HG02798 (cell line): Measurements from ENCODE around the gene MYL12B.
"Not testable (repeated sequence)": the region's sequence is repeated elsewhere in the genome, so short reads cannot be mapped to it uniquely, and the experiment has no call there.

Experiments
- ATAC-seq: cut with Tn5 transposase; IDR thresholded peaks from one replicate; pipeline ENCODE4 v1.9.1; 2021; ENCODE audit warnings: mild to moderate bottlenecking; ENCODE audit not compliant: unreplicated experiment, poor library complexity

MYL12B gene

DNA sequence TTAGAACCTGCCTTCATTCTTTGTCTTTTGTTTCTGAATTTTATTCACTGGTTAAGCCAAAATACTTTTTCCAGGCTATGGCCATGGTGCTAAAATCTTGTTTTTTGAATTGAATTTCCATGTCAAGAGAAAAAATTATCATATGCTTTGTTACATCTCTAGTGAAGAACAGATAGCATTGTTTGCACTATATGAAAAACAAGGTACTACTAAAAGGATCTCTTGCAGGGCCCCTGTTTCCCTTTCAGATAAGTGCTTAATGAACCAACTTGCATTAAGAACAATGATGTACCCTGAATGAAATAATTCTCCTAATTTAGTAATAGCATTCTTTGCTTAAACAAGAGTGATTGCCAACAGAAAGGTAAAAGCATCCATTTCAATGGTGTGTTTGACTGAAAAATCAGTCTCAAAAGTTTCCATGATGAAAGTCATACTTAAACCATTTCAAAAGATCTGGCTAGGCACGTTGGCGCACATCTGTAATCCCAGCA lies 4.3 kb upstream of the MYL12B start:
- ATAC-seq, result no peak

DNA sequence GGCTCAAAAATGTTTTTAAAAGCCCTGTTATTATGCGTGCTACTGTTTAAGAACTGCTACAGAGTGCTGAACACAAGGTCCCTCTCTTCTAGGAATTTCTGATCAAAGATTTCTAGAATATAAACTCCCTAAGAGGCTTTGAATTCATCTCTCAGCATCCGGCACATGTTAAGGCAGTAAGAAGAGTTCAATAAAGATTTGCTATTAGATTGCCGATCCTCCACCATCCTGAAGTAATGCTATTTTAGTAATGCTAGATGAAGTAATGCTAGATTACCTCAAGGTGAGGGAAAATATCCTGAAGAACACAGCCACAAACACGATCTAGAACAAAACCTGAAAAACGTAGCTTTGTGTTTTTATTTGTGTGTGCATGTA lies 949 bp upstream of the MYL12B start:
- no peak for ATAC-seq

DNA sequence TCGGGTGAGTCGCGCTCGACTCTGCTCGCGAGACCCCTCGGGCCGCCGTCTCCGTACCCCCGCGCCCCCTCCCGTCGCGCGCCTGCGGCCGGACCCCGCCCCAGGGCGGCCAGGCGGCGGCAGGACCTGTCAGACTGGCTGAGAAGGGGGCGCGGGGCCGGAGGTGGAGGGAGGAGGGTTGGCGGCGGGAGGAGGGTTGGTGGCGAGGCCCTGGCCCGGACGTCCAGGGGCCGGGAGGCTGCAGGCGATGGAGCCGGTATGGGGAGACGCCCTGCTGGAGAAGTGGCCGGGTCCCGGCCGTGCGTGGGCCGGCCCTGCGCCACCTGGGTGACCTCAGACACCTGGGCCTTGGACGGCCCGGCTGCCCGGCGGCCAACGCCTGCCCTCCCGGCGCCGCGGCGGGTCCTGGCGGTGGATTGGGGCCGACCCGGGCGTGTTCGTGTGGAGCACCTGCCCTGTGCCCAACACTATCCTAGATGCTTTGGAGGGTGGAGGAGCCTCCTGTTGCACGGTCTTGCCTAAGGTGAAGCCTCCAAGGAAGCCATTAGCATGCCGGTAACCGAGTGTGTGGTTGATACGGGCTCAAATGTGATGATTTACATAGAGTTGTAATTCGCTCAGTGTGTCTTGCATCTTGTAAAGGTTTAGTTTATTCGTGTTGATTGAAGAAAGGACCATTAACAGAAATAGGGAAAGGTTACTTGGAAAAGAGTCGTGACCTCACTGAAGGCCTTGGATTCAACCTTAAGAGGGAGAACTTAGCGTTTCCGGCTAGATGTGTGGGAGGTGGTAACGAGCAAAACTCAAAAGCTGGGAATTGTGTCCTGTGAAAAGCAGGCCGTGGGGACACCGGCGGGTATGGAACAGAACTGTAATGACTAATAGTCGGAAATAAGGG lies 550 bp downstream of the MYL12B start:
- peak; percentile 42 for ATAC-seq

DNA sequence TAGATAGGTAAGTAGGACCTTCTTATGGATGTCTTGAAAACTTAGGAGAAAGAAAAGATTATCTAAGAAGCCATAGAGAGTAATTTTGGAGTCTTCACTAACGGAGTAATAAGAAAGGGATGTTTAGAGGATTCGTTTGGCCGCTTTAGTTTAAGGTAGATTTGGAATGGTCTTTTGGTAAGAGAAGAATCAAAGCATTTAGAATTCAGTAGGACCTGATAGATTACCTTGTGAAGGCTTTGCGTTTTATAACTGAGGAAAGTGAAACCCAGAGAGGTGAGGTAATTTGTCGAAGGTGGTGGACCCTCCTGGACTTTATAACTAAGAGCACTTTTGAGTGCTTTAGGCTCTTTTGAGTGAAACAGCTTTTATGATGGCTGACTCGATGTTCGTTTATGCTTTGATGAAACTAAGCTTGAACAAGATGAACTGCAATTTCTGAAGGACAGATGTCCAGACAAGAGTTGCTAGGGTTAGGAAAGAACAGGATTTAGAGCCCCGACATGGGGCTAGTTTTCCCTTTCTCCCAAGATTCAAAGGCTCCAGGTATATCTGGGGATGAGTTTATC lies 1.3 kb downstream of the MYL12B start:
- ATAC-seq, result no peak

DNA sequence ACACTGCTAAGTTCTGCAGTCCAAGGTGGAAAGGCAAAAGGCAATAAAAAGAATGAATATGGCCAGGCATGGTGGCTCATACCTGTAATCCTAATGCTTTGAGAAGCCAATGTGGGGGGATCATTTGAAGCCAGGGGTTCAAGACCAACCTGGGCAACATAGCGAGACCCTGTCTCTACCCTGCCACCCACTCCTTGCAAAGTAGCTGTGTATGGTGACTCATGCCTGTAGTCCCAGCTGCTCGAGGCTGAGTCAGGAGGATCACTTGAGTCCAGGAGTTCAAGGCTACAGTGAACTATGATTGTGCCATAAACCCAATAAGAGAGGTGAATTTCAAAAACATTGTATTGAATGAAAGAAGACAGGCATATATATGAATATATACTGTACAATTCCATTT lies 2.4 kb downstream of the MYL12B start:
- ATAC-seq, result no peak

DNA sequence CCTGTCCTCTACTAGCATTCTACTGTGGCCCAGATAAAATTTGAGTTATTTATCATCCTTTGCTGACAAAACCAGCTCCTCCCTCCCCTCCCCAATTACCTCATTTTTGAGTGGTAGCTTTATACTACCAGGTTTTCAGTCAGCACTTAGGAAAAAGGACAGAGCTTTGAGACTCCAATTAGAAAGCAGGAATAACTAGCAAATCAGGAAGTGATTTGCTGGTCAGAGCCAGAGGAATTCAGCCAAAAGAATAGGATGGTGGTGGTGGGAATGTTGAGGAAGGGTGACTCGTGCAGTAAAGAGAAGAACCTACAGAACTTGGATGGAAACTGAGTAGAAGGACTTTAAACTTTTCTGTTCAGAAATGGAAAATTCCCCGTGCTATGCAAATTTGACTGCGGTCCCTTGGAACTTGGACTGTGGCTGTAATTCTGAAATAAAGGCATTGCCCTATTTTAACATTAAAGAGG lies 3.7 kb downstream of the MYL12B start:
- no peak for ATAC-seq

DNA sequence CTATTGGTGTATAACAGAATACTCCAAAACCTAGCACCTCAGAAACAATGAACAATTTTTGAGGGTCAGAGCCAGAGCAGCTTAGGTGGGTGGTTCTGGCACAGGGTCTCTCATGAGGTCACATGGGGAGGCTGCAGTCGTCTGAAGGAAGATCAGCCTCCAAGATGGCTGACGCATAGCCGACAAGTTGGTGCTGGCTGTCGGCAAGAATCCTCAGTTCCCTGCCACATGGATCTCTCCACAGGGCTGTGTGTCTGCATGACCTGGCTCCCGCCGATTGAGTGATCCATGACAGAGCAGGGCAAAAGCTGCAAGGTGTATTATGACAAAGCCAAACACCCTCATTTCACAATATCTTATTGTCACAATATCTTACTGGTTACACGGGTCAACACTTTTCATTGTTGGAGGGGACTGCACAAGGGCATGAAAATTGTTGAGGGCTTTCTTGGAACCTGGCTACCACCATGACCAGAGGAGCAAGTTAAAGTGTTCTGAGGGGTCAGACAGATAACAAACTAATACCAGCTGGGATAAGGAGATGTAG lies 4.2 kb downstream of the MYL12B start:
- ATAC-seq, result no peak

DNA sequence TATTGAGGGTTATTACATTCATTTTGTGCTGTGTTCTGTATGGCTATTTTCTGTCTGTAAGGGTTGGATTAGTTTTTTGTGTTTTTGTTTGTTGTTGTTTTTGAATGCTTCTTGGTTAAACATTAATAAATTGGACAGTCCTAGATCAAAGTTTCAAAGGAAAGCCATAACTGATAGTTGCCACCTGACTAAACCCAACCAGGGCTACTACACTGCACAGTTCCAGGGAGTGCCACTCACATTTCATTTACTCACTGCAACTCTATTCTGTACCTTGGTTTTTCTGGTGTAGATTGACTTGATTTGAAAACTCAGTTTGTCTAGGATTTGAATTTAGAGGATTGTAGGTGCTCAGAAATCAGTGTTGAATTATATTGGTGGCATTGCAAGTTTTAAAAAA lies 6.4 kb downstream of the MYL12B start:
- no peak for ATAC-seq

DNA sequence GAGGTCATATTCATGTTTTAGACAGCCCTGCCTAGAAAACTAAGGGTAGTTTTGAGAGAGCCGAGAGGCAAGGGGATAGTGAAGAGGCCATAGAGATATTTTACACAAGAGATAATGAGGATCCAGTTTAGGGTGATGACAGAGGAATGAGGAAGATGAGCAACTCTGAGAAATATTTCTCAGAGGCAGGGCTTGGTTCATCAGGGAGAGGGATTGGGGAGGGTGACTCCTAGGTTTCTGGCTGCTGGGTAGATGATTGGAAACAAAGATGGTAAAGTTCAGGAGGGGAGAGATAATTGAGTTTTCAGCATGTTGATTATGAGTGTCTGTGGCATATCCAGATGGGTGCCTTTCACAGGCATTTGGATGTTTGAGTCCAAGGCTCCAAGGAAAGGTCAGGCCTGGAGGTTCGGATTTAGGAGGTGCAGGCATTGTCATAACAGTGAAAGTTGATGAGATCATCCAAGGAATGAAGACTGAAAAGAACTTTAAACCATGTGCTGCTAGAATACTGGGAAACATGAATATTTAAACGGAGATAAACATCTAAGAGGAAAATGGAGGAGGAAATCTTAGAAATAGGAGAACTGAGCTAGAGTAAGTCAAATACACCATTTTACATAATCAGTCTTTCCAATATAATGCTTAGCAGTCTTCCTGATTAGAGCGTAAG lies 7.4 kb downstream of the MYL12B start:
- no peak for ATAC-seq

DNA sequence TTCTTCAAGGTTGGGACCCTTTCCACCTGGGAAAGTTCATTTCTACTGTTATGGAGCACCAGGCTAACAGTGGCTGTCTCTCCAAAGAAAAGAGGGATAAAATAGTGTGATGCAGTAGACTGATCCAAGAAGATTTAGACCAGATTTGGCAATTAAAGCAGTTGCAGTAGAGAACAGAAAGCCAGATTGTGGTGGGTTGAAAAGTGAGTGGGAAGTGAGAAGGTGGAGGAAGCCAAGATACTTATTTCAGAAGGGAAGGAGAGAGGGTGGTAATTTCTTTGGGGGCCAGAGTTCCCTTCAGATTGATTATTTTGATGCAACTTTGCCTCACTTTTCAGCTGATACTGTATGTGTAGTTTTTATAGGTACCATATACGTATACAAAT lies 8.0 kb downstream of the MYL12B start:
- no peak for ATAC-seq

DNA sequence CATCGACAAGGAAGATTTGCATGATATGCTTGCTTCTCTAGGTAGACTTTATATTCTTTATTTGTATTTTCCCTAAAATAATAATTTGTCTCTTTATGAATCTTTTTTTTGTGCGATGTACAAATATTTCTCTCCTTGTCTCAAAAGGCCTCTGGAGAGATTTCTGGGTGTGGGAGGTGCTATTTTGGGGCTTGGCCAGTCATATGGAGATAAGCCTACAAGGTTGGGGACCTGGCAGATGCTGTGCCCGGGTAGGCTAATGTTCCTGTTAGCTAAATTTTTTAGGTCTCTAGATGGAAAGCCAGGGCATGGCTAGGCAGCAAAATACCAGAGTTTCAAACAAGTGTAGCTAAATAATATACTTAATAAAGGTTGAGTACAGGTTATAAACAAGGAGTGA lies 11.1 kb downstream of the MYL12B start:
- no peak for ATAC-seq

DNA sequence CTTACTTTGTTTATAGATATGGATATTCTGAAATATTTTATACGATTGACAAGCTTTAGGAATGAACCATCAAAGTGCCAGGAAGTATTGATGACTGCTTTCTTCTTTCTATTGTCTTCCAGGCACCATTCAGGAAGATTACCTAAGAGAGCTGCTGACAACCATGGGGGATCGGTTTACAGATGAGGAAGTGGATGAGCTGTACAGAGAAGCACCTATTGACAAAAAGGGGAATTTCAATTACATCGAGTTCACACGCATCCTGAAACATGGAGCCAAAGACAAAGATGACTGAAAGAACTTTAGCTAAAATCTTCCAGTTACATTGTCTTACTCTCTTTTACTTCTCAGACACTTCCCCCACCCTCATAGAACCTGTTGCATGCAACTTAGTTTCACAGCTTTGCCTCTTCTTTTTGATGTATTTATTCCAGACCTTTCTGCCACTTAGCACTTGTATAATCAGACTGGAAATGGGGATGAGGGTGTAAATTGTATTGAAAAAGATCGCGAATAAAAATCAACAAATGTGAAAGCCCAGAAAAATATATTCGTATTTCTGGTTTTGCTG lies 15.8 kb downstream of the MYL12B start:
- not testable (repeated sequence) for ATAC-seq

DNA sequence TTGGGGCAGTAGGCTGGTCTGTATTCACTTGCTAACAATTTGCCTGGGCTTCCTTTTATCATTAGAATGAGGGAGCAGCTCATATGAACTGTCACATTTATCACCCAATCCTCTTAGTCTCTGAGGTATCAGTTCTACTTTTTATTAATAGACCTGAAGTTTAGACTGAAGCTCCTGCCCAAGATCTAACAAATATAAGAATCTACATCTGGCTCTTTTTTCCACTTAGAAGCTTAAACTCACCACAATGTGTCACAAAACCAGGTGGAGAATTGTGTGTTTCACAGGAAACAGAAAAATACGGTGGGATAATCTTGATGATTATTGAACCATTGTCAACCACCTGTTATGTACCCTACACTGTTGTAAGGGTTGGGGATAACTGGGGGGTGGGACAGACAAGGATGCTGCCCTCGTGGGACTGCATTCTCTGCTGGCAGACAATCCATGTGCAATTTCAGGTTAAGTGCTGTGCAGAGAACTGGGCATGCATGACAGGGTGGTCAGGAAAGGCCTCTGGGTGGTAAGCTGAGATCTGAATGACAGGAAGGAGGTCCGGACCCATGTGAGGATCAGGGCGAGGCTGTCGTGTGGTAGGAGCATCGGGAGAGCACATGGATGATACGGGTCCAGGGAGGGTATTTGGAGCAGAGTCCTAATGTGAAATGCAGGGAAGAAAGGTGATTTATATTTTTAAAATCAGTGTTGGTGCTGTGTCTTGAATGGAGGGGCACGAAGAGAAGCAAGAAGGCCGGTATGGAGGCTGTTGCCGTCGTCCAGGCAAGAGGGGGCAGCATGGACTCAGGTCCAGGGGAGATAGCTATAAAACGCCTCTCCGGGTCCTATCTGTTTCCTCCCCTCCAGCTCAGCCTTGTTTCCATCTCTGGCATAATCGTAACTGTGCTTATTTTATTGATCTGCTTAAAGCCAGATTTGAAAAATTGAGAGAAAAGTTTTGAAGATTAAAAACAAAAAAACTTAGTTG lies 17.6 kb downstream of the MYL12B start:
- ATAC-seq, result peak; percentile 81

DNA sequence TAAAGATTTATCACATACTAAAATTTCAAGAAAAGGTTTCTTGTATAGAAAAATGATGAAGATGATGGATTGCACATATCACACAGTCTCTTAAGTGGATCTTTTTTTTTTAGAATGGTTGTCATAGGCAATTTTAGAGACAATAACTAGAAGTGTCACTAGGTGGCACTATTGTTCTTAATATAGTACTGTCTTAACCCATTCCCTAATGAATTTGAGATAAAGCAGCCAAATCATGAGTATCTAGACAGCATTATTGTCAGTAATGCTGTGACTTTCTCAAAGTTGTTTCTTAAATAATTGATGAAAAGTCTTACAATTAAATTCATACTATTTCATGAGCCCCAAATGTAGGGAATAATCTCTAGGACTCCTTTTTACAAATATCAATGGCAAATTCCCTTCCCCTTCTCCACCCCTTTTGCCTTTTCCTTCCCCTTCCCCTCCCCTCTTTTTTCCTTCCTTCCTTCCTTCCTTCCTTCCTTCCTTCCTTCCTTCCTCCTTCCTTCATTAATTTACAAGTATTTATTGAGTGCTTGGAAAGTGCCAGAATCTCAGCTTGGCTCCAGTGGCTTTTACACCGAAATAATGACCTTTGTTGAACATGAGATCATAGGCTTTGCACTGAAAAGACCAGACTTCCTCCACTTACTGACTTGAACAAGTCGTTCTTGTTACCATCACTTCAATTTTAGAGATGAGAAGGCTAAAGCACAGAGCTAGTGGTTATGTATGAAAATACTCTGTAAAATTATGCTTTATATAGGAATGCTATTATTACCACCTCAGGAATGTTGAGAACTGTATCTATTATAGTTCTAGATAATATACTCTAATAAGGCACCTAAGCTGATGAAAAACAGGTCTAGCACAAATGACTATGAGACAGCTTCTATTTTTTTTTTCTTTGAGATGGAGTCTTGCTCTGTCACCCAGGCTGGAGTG lies 19.8 kb downstream of the MYL12B start:
- peak; percentile 50 for ATAC-seq

DNA sequence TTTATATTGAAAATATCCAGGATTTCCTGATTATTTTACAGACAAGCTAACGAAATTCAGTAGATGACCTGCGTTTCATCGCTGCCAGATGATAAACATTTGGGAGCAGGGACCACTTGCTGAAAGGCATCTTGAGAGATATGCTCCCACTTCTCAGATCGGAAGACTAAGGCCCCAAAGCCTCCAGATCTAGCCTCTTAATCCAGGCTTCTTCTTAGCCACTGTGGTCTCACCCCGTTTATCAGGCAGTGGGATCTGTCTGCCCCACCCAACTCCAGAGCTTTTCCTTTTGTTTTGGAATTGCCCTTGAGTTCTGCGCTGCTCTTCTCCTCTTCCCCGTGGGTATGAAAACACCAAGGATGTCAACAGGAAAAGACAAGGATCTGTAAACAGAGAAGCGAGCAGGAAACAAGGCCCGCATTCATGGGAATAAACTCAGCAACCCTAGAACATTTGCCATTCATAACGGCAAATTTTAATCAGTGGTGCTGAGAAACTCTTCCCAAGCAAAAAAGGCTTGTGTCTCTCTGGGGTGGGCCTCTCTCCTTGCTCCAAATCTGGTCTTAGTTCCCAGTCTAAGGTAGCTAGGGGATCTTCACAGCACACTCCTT lies 21.4 kb downstream of the MYL12B start:
- no peak for ATAC-seq

DNA sequence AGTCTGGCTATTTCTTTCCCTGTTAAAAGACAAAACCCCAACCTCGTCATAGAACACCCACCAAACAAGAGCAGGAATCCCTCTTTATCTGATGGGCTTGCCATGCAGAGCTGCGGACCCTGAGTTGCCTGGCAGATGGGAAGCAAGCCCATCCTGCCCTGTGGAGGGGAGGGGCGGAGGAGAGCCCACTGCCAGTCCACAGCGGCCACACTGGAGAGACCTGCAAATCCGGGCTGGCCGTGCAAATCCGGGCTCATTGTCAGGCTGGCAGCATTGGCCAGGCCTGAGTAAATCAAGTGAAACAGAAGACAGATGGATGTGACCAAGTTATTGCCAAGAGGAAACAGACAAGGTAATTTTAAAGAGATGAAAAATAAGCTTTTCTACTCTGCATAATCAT lies 22.0 kb downstream of the MYL12B start:
- no peak for ATAC-seq

DNA sequence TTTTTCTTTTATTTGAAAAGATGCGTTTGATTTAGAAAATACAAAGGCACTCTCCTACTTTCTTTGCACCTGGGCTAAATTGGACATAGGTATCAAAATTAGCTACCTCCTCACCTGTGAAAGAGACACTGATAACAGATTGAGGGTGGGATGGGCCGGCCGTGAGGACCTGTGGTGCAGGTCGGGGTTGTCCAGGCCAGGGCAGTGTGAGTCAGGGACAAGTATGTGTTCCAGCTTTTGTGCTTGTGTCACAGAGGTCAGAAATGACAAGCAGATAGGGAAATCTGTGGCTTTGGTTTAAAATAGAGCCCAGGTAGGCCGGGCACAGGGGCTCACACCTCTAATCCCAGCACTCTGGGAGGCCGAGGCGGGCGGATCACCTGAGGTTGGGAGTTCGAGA lies 22.6 kb downstream of the MYL12B start:
- ATAC-seq, result no peak

DNA sequence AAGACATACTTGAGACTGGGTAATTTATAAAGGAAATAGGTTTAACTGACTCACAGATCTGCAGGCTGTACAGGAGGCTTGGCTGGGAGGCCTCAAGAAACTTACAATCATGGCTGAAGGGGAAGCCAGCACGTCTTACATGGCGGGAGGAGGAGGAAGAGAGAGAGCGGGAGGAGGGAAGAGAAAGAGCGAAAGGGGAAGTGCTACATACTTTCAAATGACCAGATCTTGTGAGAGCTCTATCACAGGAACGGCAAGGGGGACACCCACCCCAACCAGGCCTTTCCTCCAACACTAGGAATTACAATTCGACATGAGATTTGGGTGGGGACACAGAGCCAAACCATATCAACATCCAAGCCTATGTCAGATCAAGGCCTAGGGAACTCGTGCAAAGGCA lies 24.2 kb downstream of the MYL12B start:
- ATAC-seq, result no peak
